Fibroblast of the aortic adventitia (primary cell): ENCODE data around the gene UAP1L1. TPM values are rescaled to one million over a fixed set of nuclear protein-coding genes. Genes with fewer than 3 reads are reported as not detected.

Experiments used
- DNase-seq: peaks from one replicate; pipeline ENCODE4 v3.0.0-alpha.2; 2010; ENCODE audit warnings: low read depth
- H3K4me3 ChIP-seq: 2 replicates; pipeline ENCODE4 v1.5.1; 2011; ENCODE audit warnings: low read depth, mild to moderate bottlenecking, control low read depth, low read length, moderate library complexity
- CTCF ChIP-seq: IDR thresholded peaks from 2 replicates; pipeline ENCODE4 v1.5.1; 2011; ENCODE audit warnings: mild to moderate bottlenecking, low read length, control low read depth, inconsistent platforms; ENCODE audit not compliant: insufficient read depth
- total RNA-seq: library from RNA; depleted of rRNA; stranded (reverse); fragments of >200 nt; gene quantifications from 2 replicates; pipeline ENCODE4 v1.2.3, GENCODE V29; 2012; ENCODE audit warnings: low replicate concordance

The UAP1L1 gene
- total RNA-seq, 1 donor = 12.7 TPM

DNA sequence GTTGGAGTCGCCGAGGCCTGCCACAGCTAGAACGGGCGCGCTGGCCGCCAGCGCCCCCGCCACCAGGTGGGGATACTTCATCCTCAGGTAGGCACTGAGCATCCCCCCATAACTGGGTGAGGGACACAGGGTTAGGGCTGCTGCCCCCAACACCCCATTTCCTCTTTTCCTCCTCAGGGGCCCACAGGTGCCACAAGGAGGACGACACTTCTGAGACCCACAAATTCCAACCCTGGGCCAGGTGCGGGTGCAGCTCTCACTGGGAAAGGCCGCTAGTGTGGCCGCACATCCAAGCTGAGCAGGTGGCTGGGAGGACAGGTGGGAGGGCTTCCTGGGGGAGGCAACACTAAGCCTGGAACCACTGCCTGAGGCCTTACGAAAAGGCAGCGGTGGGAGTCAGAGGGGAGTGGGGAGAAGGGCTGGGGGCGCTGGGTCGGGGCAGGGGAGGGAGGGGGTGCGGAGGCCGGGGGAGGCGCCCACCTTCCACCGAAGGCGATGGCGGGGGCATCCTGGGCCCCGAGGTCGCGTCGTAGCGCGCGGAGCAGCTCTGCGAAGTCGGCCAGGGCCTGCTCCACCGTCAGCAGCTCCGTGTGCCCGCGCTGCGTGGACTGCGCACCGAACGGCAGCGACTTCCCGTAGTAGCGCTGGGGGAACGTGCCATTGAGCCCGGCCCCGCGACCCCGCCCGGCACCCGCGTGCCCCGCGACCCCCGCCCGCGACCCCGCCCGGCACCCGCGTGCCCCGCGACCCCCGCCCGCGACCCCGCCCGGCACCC, 36.3 kb downstream of the UAP1L1 start:
- peak; percentile 12 for DNase-seq
- TF ChIP-seq CTCF = no peak
- H3K4me3 ChIP-seq = peak overlapping the region; percentile 63

DNA sequence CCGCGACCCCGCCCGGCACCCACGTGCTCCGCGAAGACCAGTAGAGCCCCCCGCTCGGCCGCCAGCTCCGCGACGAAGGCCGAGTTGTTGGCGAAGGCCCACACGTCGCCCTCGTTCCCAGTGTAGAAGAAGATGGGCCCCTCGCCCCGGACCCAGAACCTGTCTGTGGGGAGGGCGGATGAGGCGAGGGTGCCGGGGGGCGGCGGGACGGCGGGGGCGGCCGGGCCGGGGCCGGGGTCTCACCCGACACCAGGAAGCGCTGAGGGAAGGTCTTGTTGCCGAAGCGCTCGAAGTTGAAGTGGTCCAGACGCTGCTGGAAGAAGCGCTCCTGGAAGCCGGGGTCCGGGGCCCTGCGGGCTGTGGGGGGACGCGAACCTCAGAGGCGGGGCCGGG, 36.9 kb downstream of the UAP1L1 start:
- no peak for DNase-seq
- no peak for TF ChIP-seq CTCF
- peak overlapping the region; percentile 69 for H3K4me3 ChIP-seq

DNA sequence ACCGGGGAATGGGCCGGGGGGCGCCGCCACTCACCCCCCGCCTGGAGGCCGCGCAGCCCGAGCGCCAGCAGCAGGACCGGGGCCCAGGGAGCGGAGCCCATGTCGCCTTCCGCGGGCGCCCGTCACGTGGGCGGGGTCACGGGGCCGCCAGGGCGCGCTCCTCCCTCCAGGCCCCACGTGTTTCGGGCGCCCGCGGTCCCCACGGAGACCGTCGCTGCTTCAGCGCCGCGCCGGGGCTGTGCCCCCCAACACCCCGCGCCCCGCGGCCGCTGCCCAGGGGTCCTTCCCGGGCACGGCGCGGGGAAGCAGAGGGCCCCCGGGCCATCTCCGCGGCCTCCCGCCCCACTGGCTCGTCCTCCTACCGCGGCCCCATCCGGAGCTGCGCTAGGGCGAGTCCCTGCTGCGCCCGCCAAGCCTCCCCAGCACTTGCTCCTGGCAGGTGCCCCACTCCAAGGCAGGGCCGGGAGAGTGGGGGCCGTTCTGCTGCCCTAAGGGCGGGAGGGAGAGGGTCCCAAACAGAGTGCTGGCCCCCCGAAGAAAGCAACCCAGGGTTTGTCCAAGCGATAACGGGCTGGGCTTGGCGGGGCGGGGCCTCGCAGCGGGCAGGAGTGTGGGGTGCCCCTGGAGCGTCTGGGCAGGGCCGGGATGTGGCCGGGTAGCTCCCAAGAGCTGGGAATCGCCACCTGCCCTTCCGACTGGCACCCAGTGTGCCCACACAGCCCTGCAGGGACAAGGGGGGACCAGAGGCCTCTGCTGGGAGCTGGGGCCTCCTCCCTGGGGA, 37.5 kb downstream of the UAP1L1 start, which contains the start of gene DPP7:
Gene DPP7, minus strand, starts transcription at position 121 of the 781 bp plus-strand sequence. Its CDS starts 20 bp downstream, at position 101.
- H3K4me3 ChIP-seq = peak within 1 kb of the TSS; percentile 69
- peak; percentile 27 for DNase-seq
- TF ChIP-seq CTCF = no peak

- no peak for TF ChIP-seq CTCF
- no peak overlapping the region for H3K4me3 ChIP-seq
- no peak for DNase-seq
Measured at GRCh38 chr9:137115394-137116026, 38.2 kb downstream of the UAP1L1 start.

GRCh38 chr9:137116027-137116507, 38.8 kb downstream of the UAP1L1 start:
- TF ChIP-seq CTCF = no peak
- DNase-seq = no peak
- H3K4me3 ChIP-seq = no peak overlapping the region

DNA sequence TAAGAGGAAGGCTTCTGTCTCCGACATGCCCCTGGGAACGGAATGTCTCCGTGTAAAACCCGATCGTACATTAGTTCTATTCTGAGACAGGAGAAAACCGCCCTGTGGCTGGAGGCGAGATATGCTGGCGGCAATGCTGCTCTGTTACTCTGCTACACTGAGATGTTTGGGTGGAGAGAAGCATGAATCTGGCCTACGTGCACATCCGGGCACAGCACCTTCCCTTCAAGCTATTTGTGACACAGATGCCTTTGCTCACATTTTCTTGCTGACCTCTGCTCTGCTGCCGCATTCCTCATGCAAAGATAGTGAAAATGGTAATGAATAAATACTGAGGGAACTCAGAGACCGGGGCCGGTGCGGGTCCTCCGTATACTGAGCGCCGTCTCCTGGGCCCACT, 39.4 kb downstream of the UAP1L1 start:
- DNase-seq = peak; percentile 18
- no peak for TF ChIP-seq CTCF
- H3K4me3 ChIP-seq = no peak overlapping the region
